PC-3 (cell line): ENCODE results near the gene OSBPL2. TPM values are rescaled to one million over a fixed set of nuclear protein-coding genes. Genes with fewer than 3 reads are reported as not detected.

ENCODE experiments used
- ATAC-seq: fragments of 200-7000 bp; cut with Tn5 transposase; 2 replicates; pipeline ENCODE4 v1.9.1; 2020; ENCODE audit warnings: mild to moderate bottlenecking, moderate library complexity
- BruUV-seq: library from RNA; stranded (reverse); fragments of 400-500 nt; replicated peaks from 2 replicates; lab custom pipeline; 2021; lab: Mats Ljungman, UMichigan
- CTCF ChIA-PET: fragments of 300-600 bp; sonication (Branson Sonifier 250); formaldehyde crosslinking; loops from one replicate; lab custom pipeline; 2022; ENCODE audit warnings: antibody characterized with exemption; lab: Charles Lee
- POLR2A ChIA-PET: fragments of 300-600 bp; sonication (Branson Sonifier 250); formaldehyde crosslinking; loops from one replicate; lab custom pipeline; 2022; ENCODE audit warnings: antibody characterized with exemption; ENCODE audit not compliant: unreplicated experiment; lab: Charles Lee
- DNase-seq: peaks from one replicate; pipeline ENCODE4 v3.0.0-alpha.2; 2015
- H2AFZ ChIP-seq: fragments of 300-600 bp; sonication (generic); 2 replicates; pipeline ENCODE4 v1.6.0; 2016; ENCODE audit warnings: antibody characterized with exemption, low read length
- H3F3A ChIP-seq: fragments of 300-600 bp; sonication (generic); one replicate; pipeline ENCODE4 v1.6.0; 2017; ENCODE audit warnings: antibody characterized with exemption, low read length, control low read depth, mild to moderate bottlenecking; ENCODE audit not compliant: unreplicated experiment
- H3K27ac ChIP-seq: fragments of 300-600 bp; sonication (generic); 2 replicates; pipeline ENCODE4 v1.5.1; 2016; ENCODE audit warnings: mild to moderate bottlenecking, low read length
- H3K27me3 ChIP-seq: fragments of 300-600 bp; sonication (generic); 2 replicates; pipeline ENCODE4 v1.6.1; 2016; ENCODE audit warnings: low read length, mixed read lengths
- H3K36me3 ChIP-seq: fragments of 300-600 bp; sonication (generic); 2 replicates; pipeline ENCODE4 v1.6.1; 2016; ENCODE audit warnings: low read depth, mixed run types, low read length, mixed read lengths
- H3K4me1 ChIP-seq: fragments of 300-600 bp; sonication (generic); 2 replicates; pipeline ENCODE4 v1.5.1; 2016; ENCODE audit warnings: low read length; ENCODE audit not compliant: insufficient read depth
- H3K4me2 ChIP-seq: fragments of 300-600 bp; sonication (generic); 2 replicates; pipeline ENCODE4 v1.6.0; 2016; ENCODE audit warnings: low read length
- H3K4me3 ChIP-seq: fragments of 300-600 bp; sonication (generic); 2 replicates; pipeline ENCODE4 v1.5.1; 2016; ENCODE audit warnings: mild to moderate bottlenecking, low read length, mixed read lengths
- H3K79me2 ChIP-seq: fragments of 300-600 bp; sonication (generic); 2 replicates; pipeline ENCODE4 v1.6.1; 2017; ENCODE audit warnings: low read length, mixed read lengths
- H3K9ac ChIP-seq: fragments of 300-600 bp; sonication (generic); 2 replicates; pipeline ENCODE4 v1.6.0; 2016; ENCODE audit warnings: mild to moderate bottlenecking, low read length
- H3K9me2 ChIP-seq: fragments of 300-600 bp; sonication (generic); replicated peaks from 2 replicates; pipeline ENCODE4 v1.6.1; 2016; ENCODE audit warnings: mixed run types, low read length, mixed read lengths
- H3K9me3 ChIP-seq: fragments of 300-600 bp; sonication (generic); 2 replicates; pipeline ENCODE4 v1.6.1; 2016; ENCODE audit warnings: low read length, mixed read lengths
- H4K20me1 ChIP-seq: fragments of 300-600 bp; sonication (generic); 2 replicates; pipeline ENCODE4 v1.6.1; 2016; ENCODE audit warnings: low read length, mixed read lengths
- EZH2 ChIP-seq: fragments of 300-600 bp; sonication (generic); IDR thresholded peaks from one replicate; pipeline ENCODE4 v1.6.1; 2017; ENCODE audit warnings: antibody characterized with exemption, mild to moderate bottlenecking, low read length; ENCODE audit not compliant: unreplicated experiment
- EZH2phosphoT487 ChIP-seq: fragments of 300-600 bp; sonication (generic); IDR thresholded peaks from 2 replicates; pipeline ENCODE4 v1.6.1; 2018; ENCODE audit warnings: mild to moderate bottlenecking, antibody characterized with exemption, low read length, borderline replicate concordance
- intact Hi-C: fragments of 100-400 bp; cut with micrococcal nuclease; formaldehyde crosslinking; loops from 2 replicates; pipeline ENCODE4 v1.9.0; 2023
- total RNA-seq: library from RNA; depleted of rRNA; stranded (reverse); fragments of >200 nt; gene quantifications from 2 replicates; pipeline ENCODE4 v1.2.3, GENCODE V29; 2014
- TF ChIP-seq, protein P1 (sequence below): fragments of 300-600 bp; sonication (generic); conservative IDR thresholded peaks from 2 replicates; pipeline ENCODE4 v1.5.1; 2017; ENCODE audit warnings: antibody characterized with exemption, low read depth, mild to moderate bottlenecking, low read length

Gene OSBPL2
- total RNA-seq, 1 experiment from 2014 or later, result 39.7 TPM

DNA sequence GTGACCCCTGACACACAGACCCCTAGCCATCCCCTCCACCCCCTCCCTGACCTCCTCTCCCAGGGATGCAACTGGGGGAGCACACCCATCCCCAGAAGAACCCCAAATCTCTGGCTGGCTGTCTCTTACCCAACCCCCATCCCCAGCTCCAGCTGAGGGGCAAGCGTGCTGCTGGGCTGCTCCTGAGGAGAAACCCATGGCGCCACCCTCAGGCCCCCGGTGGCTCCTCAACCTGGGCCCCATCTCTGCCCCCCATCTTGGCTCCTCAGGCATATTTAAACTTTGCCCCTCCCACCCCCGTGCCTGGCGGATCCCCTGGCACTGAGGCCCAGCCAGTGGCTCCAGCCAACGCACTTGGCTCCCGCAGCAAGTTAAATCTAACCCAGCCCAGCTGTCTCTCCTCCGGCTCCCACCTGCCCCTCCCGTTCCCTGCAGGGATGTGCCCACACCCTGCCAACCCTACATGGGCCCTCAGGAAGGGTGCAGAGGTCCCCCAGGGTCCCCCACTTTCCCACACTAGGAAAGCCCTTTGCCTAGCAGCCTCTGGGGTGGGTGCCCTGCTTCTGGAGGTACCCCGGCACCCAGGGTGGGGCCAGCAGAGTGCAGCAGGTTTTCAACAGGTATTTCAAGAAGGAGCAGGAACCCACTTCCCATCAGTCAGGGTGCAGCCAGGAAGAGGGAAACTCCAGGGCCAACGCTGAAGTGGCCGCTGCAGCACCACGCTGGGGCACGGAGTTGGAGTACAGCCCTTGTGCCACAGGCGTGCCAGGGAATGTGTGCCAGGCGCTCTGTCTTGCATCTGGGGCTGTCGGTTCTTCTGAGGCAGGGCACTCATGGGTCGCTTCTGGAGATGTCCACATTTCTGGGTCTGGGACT is 5.3 kb upstream of the OSBPL2 start:
- BruUV-seq, result no TSS peak
- ChIA-PET CTCF (no interaction called here), POLR2A (no interaction called here)
- Histone ChIP-seq H3K36me3 (no peaks in the 10 kb centered on the region), H4K20me1 (no peaks in the 10 kb centered on the region), H3K9me2 (no peaks in the 10 kb centered on the region), H3K79me2 (no peaks in the 10 kb centered on the region), H2AFZ (no peak overlapping the region), H3K9me3 (no peaks in the 10 kb centered on the region), H3K9ac (no peak overlapping the region), H3K27me3 (no peaks in the 10 kb centered on the region), H3K27ac (no peak overlapping the region), H3K4me3 (no peak overlapping the region), H3F3A (no peaks in the 10 kb centered on the region), H3K4me1 (peaks cover 12% of the 10 kb centered on the region), H3K4me2 (no peak overlapping the region)
- intact Hi-C loops, result no loop called here
- ATAC-seq, result no peak
- TF ChIP-seq EZH2phosphoT487 (no peak), EZH2 (no peak)
- TF ChIP-seq, protein P1, sequence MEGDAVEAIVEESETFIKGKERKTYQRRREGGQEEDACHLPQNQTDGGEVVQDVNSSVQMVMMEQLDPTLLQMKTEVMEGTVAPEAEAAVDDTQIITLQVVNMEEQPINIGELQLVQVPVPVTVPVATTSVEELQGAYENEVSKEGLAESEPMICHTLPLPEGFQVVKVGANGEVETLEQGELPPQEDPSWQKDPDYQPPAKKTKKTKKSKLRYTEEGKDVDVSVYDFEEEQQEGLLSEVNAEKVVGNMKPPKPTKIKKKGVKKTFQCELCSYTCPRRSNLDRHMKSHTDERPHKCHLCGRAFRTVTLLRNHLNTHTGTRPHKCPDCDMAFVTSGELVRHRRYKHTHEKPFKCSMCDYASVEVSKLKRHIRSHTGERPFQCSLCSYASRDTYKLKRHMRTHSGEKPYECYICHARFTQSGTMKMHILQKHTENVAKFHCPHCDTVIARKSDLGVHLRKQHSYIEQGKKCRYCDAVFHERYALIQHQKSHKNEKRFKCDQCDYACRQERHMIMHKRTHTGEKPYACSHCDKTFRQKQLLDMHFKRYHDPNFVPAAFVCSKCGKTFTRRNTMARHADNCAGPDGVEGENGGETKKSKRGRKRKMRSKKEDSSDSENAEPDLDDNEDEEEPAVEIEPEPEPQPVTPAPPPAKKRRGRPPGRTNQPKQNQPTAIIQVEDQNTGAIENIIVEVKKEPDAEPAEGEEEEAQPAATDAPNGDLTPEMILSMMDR, result no peak
- DNase-seq, result no peak

DNA sequence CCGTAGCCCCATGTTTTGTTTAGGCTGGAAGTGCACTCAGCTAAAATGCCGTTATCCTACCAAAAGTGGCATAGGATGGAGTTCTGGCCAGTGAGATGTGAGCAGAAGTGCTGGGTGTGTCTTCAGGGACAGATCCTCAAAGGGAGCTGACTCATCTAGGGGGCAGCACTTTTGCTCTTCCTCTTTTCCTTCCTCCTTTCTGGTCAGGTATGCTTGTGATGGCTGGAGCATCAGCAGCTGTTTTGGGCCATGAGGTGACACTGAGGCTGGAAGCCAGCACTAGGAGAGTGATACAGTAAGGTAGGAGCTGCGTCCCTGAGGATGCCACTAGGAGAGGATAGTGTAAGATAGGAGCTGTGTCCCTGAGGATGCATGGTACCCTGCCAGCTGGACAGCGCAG is 4.6 kb upstream of the OSBPL2 start:
- Histone ChIP-seq H3K9me3 (no peaks in the 10 kb centered on the region), H3K4me1 (peaks cover 12% of the 10 kb centered on the region), H3K79me2 (peaks cover under 1% of the 10 kb centered on the region), H3K4me3 (no peak overlapping the region), H3F3A (no peaks in the 10 kb centered on the region), H3K27ac (no peak overlapping the region), H3K9me2 (no peaks in the 10 kb centered on the region), H3K9ac (no peak overlapping the region), H3K4me2 (no peak overlapping the region), H3K36me3 (no peaks in the 10 kb centered on the region), H3K27me3 (no peaks in the 10 kb centered on the region), H2AFZ (no peak overlapping the region), H4K20me1 (no peaks in the 10 kb centered on the region)
- intact Hi-C loops, result no loop called here
- ChIA-PET CTCF (no interaction called here), POLR2A (no interaction called here)
- BruUV-seq, result no TSS peak
- TF ChIP-seq, protein P1, result peak; percentile 22; the same call in 1 of the 2 replicates
- TF ChIP-seq EZH2phosphoT487 (no peak), EZH2 (no peak)
- ATAC-seq (no peak), DNase-seq (no peak)

- Histone ChIP-seq H3K4me2 (no peak overlapping the region), H3K27ac (no peak overlapping the region), H3K79me2 (peaks cover 7% of the 10 kb centered on the region), H3K9me2 (no peaks in the 10 kb centered on the region), H3K9me3 (no peaks in the 10 kb centered on the region), H4K20me1 (no peaks in the 10 kb centered on the region), H3K27me3 (no peaks in the 10 kb centered on the region), H3K4me1 (peaks cover 14% of the 10 kb centered on the region), H3K36me3 (no peaks in the 10 kb centered on the region), H3K9ac (no peak overlapping the region), H3F3A (no peaks in the 10 kb centered on the region), H2AFZ (no peak overlapping the region), H3K4me3 (no peak overlapping the region)
- DNase-seq (no peak), ATAC-seq (no peak)
- intact Hi-C loops, result no loop called here
- POLR2A ChIA-PET, result no interaction called here
- BruUV-seq, result no TSS peak
- CTCF ChIA-PET, result no interaction called here
- TF ChIP-seq EZH2 (no peak), EZH2phosphoT487 (no peak)
- TF ChIP-seq, protein P1, result no peak
Measured at GRCh38 chr20:62234339-62234738, 4.0 kb upstream of the OSBPL2 start.
